22Rv1 (cell line): ENCODE data around the gene SUSD3.

Experiments used
- H3K27ac ChIP-seq: fragments of 450-650 bp; 2 replicates; pipeline ENCODE4 v1.5.1; 2017
- ZFX ChIP-seq: fragments of 450-650 bp; IDR thresholded peaks from 2 replicates; pipeline ENCODE4 v1.6.1; 2017; ENCODE audit warnings: antibody characterized with exemption, borderline replicate concordance
- TF ChIP-seq, protein P1 (sequence below): fragments of 450-650 bp; IDR thresholded peaks from 2 replicates; pipeline ENCODE4 v1.5.1; 2017; ENCODE audit warnings: mild to moderate bottlenecking

Gene SUSD3

GRCh38 chr9:93080406-93080805 is 21.9 kb downstream of the SUSD3 start:
- no peak for TF ChIP-seq ZFX
- TF ChIP-seq, protein P1, sequence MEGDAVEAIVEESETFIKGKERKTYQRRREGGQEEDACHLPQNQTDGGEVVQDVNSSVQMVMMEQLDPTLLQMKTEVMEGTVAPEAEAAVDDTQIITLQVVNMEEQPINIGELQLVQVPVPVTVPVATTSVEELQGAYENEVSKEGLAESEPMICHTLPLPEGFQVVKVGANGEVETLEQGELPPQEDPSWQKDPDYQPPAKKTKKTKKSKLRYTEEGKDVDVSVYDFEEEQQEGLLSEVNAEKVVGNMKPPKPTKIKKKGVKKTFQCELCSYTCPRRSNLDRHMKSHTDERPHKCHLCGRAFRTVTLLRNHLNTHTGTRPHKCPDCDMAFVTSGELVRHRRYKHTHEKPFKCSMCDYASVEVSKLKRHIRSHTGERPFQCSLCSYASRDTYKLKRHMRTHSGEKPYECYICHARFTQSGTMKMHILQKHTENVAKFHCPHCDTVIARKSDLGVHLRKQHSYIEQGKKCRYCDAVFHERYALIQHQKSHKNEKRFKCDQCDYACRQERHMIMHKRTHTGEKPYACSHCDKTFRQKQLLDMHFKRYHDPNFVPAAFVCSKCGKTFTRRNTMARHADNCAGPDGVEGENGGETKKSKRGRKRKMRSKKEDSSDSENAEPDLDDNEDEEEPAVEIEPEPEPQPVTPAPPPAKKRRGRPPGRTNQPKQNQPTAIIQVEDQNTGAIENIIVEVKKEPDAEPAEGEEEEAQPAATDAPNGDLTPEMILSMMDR = no peak
- H3K27ac ChIP-seq = no peak overlapping the region

- H3K27ac ChIP-seq = no peak overlapping the region
- TF ChIP-seq, protein P1 = no peak
- TF ChIP-seq ZFX = no peak
Observed at GRCh38 chr9:93081081-93081529, 22.6 kb downstream of the SUSD3 start.

GRCh38 chr9:93081931-93082330 is 23.4 kb downstream of the SUSD3 start:
- TF ChIP-seq ZFX = no peak
- TF ChIP-seq, protein P1 = no peak
- H3K27ac ChIP-seq = no peak overlapping the region

- no peak overlapping the region for H3K27ac ChIP-seq
- TF ChIP-seq ZFX = no peak
- TF ChIP-seq, protein P1 = no peak
Observed at GRCh38 chr9:93082841-93083411, 24.4 kb downstream of the SUSD3 start.

GRCh38 chr9:93083592-93084470 is 25.3 kb downstream of the SUSD3 start:
- no peak overlapping the region for H3K27ac ChIP-seq
- no peak for TF ChIP-seq ZFX
- TF ChIP-seq, protein P1 = no peak

- H3K27ac ChIP-seq = no peak overlapping the region
- TF ChIP-seq ZFX = no peak
- TF ChIP-seq, protein P1 = no peak
Observed at GRCh38 chr9:93084471-93084881, 26.0 kb downstream of the SUSD3 start.

DNA sequence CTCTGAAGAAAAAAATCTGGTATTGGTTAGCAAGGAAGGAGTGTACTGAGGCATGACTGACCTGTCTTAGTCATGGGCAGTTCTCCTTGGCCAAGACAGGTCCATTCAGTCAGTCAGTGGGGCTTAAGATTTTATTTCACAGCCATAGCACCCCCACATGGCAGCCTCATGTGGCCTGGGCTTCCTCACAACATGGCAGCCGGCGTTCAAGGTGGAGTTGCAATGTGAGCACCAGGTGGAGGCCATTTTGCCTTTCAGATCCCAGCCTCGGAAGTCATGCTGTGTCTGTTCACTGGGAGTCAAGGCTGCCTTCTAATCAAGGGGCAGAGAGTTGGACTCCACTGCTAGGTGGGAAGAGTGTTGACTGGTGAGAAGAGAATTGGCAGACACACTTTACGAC is 27.2 kb downstream of the SUSD3 start:
- no peak for TF ChIP-seq ZFX
- TF ChIP-seq, protein P1 = no peak
- H3K27ac ChIP-seq = no peak overlapping the region
